C4-2B (cell line): ENCODE results near the gene F13A1.

Experiments
- ZFX ChIP-seq: fragments of 450-650 bp; IDR thresholded peaks from 2 replicates; pipeline ENCODE4 v1.6.1; 2017
- TF ChIP-seq, protein P1 (sequence below): fragments of 450-650 bp; conservative IDR thresholded peaks from 2 replicates; pipeline ENCODE4 v1.5.1; 2017; ENCODE audit warnings: mild to moderate bottlenecking

DNA sequence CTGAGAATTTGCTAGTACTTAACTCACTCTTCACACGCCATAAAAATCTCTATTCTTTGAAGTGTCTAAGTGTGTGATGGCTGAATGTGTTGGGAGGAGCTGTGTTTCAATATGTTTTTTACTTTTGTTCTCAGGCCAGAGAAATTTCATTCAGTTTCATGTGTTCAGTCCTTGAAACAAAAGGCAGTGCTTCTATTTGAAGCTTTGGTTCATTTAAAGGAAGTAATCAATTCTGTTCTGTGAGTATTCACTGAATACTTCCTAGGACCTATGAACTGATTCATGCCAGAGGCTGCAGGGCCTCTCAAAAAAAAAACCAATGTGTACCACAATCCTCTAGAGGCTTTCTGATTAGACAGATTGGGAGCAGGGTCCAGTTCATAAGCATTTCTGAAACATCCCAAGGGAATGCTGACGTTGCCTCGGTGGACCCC lies 12.4 kb upstream of the F13A1 start:
- TF ChIP-seq, protein P1, sequence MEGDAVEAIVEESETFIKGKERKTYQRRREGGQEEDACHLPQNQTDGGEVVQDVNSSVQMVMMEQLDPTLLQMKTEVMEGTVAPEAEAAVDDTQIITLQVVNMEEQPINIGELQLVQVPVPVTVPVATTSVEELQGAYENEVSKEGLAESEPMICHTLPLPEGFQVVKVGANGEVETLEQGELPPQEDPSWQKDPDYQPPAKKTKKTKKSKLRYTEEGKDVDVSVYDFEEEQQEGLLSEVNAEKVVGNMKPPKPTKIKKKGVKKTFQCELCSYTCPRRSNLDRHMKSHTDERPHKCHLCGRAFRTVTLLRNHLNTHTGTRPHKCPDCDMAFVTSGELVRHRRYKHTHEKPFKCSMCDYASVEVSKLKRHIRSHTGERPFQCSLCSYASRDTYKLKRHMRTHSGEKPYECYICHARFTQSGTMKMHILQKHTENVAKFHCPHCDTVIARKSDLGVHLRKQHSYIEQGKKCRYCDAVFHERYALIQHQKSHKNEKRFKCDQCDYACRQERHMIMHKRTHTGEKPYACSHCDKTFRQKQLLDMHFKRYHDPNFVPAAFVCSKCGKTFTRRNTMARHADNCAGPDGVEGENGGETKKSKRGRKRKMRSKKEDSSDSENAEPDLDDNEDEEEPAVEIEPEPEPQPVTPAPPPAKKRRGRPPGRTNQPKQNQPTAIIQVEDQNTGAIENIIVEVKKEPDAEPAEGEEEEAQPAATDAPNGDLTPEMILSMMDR: no peak
- no peak for TF ChIP-seq ZFX
